ENCODE data around the gene ABHD12B.
"Not testable (repeated sequence)": the region's sequence is repeated elsewhere in the genome, so short reads cannot be mapped to it uniquely, and the experiment has no call there.

Gene ABHD12B

DNA sequence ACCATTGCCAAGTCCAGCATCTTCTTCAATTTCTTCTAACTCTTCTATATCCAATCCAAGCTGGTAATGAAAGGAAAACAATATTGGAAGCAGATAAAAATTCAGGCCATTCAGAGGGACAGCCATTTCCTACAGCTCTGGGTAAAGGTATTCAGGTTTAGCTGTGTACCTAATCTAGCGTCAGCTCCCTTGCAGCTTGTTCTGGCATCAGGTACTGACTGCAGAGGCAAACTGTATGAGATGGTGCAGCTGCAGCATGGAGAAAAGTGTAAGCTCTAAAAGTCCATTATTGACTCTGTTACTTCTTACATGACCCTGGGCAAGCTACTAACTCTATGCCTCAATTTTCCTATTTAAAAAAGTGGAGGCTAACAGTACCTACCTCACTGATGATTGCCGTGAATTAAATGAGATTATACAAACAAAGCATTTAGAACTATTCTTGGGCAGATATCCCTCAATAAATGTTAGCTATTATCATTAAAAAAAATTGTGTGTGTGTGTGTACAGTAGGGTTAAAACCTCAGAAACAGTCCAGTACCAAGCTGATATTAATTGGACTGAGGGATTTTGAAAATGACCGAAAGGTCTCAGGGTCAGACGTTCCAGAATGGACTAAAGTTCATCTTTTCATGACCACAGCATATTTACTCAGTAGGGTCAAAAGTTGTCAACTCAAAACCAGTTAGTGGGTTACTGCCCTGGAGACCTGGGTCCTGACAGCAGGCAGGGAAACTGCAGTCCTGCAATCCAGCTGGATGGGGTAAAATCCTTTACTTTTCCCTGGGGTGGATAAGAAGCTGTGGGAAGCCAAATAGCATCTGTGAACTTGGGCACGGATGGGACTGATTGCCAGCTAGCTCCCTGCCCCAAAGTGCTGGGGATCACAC, 63.5 kb downstream of the ABHD12B start:
- DNase-seq (ENCODE audit: low spot score) = no peak

DNA sequence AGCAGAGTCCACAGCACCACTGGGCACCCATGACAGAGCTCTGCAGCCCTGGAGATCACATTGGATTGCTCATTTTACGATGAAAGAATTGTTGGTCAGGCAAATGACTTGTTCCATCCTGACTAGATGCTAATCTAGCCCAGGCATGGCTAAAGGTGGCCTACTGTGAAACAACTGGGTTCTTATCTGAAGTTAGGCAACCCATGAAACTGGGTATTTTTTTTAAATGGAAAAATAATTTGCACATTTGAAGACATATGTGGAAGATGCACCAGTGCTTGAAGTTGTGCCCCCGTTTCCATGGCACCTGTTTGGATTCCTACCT, 64.1 kb downstream of the ABHD12B start:
- DNase-seq (ENCODE audit: low spot score) = no peak

DNA sequence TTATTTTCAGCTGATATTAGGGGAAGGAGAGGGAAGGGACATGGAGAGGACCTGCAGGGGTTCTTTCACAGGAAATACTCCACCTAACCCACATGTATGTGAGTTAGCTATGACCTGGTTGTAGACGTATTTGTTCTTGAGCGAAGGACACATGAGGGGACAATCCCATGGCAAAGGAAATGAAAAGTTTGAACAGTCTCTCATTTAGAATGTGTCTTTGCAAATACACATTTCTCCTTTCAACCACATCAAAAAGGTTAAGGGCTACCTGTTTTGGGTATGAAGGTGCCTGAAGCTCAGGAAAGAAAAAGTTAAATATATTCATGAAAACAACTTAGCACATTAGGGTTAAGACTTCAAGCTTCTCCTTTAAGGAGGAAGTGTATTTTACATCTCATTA, 65.0 kb downstream of the ABHD12B start:
- no peak for DNase-seq (ENCODE audit: low spot score)

GRCh38 chr14:50937325-50937724, 65.5 kb downstream of the ABHD12B start:
- no peak for DNase-seq (ENCODE audit: low spot score)

DNA sequence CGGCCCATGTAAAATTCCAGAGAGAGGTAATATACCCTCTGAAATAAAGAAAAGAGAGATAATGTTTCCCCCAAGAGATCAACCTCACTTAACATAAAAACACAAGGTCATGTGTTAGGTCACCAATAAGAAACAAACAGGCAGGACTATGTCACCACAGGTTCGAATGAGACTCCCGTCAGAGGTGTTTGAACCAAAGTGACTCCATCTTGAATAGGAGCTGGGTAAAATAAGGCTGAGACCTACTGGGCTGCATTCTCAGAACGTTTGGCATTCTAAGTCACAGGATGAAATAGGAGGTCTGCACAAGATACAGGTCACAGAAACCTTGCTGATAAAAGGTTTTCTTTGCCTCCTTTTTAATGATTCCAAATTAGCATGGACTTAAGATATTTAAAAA, 65.9 kb downstream of the ABHD12B start:
- no peak for DNase-seq (ENCODE audit: low spot score)

DNA sequence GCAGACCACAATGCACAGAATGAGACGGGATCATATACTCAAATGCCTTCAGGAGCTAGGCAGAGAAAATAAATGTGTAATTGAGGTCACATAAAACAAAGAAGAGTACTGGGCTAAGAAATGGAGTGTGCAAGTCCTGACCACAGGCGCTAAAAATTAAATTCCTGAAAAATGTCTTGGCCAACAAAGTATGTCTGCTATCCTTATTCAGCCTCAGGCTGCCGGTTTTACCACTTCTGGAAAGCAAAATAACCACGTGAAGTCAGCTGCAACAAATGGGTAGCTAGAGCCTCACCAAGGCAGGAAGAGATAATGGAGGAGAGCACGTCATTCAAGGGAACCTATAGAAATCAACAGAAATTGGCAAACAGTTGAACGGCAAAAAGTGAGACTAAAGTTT, 69.3 kb downstream of the ABHD12B start:
- no peak for DNase-seq (ENCODE audit: low spot score)

GRCh38 chr14:50941638-50942037, 69.8 kb downstream of the ABHD12B start:
- DNase-seq (ENCODE audit: low spot score) = not testable (repeated sequence)

GRCh38 chr14:50943261-50943942, 71.5 kb downstream of the ABHD12B start:
- no peak for DNase-seq (ENCODE audit: low spot score)

- peak; percentile 81 for DNase-seq (ENCODE audit: low spot score)
These were observed 72.2 kb downstream of the ABHD12B start, which contains the start of gene PYGL for GRCh38 chr14:50943943-50944646. PYGL (minus strand) TSS chr14:50944483; CDS start chr14:50944403, 80 bp downstream.

DNA sequence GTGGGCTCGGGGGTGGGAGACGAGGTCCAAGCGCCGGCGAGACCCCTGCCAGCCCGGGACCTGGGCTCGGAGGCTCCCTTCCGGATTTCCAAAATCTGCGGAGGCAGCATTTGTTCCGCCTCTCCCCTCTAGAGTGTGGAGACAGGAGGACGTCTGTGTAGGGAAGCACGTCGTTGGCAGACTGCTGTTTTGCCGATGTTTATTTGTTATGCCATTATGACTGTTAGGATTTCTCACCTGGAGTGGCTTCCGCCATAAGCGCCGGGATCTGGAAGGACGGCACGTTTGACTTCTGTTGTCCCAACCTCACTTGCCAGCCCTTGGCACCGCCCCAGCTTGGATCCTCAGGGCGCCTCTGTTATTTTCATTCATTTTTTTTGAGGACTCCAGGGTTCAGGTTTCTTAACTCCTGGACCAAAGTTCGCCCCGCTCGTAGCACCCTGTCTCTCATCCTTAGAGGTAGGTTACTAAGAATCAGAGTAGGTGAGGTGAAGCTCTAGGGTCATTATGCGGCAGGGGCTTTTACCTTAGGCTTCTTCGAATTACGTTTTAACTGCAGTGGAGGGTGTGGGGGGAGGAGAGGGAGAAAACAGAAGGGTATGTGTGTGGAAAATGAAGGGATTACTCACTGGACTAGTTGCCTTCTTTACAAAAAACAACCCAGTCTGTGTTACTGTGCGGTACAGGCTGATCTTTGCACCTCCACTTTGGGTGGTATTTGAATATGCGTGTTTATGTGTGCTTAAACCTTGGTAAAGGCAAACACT, 73.0 kb downstream of the ABHD12B start:
- DNase-seq (ENCODE audit: low spot score) = no peak

GRCh38 chr14:50946234-50946935, 74.5 kb downstream of the ABHD12B start:
- no peak for DNase-seq (ENCODE audit: low spot score)

- DNase-seq (ENCODE audit: low spot score) = no peak
These were observed 75.6 kb downstream of the ABHD12B start for GRCh38 chr14:50947446-50947845.

DNA sequence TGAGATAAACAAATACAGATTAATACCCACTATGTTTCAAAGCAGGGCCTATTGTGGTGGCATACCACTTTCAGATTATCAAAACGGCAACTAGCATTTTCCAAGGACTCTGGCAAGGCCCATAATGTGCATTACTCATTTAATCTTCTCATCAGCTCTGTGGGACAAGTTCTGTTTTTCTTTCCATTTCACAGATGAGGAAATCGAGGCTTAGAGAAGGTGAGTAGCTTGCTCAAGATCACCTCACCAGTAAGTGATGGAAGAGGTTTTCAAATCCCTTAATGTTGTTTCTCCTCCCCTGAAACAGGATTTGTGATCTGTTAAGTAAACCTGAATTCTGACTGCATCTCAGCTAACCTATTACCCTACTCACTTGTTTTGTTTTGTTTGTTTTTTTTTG, 76.4 kb downstream of the ABHD12B start:
- no peak for DNase-seq (ENCODE audit: low spot score)

- no peak for DNase-seq (ENCODE audit: low spot score)
These were observed 79.2 kb downstream of the ABHD12B start for GRCh38 chr14:50951032-50951431.

DNA sequence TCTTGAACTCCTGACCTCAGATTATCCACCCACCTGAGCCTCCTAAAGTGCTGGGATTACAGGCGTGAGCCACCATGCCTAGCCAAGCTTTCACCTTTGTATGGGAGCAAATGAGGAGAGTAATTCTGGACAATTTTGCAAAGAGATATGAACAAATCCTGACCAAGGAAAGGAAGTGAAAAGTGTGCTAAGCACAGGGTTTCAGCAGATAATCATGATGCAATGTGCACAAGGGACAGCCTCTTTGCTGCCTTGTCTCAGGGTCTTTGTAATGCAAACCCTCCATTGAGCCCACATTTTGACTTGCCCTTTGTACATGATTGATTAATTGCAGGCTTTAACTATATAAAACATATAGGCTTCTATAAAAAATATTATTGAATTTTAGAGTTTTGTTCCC, 81.6 kb downstream of the ABHD12B start:
- no peak for DNase-seq (ENCODE audit: low spot score)

Data from left forelimb (tissue), 1 donor.